ENCODE measurements around the gene IMPA2.

DNA sequence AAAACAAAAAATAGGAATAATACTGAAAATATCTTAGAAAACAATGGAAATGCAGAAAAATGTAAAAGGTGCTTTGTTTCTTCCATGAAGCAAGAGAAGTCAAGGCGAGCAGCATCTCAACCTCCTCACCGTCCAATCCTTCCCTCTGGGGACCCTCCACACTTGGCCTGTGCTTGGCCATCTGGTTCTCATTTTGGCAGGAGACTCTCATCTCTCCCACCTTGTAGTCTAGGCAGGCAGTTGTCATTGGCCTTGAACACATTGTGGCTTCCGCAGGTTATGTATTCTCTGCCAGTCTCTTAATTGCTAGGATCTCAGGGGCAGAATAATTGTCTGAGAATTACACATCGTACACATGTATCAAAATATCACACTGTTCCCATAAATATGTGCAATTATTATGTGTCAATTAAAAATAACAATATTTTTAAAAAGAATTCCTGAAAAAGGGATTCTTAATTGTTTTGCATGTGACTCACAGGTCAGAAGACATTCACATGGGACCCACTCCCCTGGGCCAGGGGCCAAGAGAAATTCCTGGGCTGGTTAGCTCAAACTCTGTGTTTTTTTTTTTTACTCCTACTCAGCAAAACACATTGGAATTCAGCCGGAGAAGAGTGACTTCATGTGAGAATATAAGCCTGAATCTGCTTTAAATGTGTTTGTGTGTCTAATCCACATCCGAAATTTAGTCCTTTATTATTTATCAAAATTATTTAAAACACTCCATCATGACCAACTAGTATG, 98.4 kb downstream of the IMPA2 start:
- no peak for TF ChIP-seq POLR2A (IDR thresholded peaks at IDR 0.05)
- TF ChIP-seq, protein P1, sequence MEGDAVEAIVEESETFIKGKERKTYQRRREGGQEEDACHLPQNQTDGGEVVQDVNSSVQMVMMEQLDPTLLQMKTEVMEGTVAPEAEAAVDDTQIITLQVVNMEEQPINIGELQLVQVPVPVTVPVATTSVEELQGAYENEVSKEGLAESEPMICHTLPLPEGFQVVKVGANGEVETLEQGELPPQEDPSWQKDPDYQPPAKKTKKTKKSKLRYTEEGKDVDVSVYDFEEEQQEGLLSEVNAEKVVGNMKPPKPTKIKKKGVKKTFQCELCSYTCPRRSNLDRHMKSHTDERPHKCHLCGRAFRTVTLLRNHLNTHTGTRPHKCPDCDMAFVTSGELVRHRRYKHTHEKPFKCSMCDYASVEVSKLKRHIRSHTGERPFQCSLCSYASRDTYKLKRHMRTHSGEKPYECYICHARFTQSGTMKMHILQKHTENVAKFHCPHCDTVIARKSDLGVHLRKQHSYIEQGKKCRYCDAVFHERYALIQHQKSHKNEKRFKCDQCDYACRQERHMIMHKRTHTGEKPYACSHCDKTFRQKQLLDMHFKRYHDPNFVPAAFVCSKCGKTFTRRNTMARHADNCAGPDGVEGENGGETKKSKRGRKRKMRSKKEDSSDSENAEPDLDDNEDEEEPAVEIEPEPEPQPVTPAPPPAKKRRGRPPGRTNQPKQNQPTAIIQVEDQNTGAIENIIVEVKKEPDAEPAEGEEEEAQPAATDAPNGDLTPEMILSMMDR (IDR thresholded peaks at IDR 0.05): no peak

Measured in uterus (tissue), 2 donors.